ENCODE results near the gene KIAA1755.
A peak's percentile ranks its signal among the peaks of the same experiment; 100 is the strongest.

The KIAA1755 gene, protein sequence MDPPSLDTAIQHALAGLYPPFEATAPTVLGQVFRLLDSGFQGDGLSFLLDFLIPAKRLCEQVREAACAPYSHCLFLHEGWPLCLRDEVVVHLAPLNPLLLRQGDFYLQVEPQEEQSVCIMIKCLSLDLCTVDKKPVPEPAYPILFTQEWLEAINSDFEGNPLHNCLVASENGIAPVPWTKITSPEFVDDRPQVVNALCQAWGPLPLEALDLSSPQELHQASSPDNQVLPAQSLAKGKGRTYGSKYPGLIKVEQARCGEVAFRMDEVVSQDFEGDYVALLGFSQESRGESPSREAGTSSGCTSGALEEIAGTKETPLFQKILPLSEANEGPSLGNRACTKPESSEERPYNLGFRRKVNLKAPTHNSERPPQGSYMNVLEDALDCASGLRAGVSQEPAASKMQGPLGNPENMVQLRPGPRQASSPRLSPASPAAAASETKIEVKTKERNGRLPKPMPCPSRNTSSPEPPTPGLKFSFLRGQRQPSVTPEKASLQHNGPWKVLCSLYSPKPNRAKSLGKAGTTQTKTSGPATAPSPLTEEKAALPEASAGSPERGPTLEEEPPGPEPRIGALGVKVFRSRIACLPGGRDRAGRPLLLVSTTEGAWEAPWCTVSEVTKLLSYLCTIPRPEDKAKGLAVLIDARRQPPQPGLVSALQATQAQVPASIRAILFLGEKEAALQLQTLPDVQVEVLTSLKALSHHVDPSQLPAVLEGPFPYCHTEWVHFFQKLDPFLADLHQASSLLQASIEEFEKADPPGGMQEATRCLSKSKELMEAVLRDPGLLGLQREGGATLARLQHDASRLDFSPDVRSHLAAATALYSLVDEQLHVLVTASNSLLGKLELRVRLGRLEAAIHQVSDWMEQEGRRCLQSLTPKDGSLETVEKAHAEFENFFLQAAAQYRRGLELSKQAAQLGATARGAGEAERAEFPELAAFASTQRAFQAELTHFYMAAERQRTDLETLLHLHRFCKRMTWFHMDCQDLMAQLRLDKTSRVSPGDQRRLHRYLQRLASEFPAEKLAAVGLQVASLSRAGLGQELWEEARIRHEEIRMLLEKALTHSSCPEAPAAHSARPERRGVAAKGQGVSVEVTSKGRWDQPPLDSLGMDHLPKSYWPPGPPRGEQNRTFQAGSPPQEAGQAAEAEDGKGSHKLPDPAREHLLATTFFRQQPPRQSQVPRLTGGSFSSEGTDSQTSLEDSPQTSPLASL

DNA sequence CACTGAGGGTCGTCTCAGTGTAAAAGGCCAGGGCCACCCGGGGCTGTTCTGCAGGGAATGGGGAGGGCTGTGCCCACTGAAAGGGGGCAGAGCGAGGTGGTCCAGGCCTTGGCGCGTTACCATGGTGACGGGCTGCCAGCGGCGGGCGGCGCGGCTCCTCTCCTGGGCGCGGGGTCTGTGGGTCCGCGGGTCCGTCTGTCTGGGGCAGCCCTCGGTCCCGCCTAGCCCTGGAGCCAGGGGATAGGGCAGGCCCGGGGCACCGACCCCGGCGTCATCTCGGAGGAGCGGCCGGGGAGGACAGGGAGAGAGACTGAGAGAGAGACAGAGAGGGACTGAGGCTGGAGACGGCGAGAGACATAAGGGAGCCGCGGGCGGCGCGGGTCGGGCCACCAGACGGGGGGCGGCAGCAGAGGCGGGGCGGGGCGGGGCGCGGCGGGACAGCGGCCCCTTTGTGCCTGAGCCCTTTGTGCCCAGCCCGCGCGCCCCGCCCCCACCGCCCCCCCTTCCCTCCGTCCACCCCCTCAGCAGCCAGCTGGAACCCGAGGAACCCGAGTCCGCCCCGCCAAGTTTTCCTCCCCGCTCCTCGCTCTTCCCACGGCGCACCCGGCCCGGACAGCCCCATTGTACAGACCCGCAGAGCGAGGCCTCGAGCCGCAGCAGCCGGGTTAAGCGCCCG lies at the start of gene KIAA1755:
TSS of gene KIAA1755 (minus strand) at position 358 of the 676 bp plus-strand sequence. CDS start at position 123, 235 bp downstream.
- no peak for DNase-seq (ENCODE audit: low read depth in 2 of 2)

- no peak for DNase-seq (ENCODE audit: low read depth in 2 of 2)
These were observed 47.9 kb upstream of the KIAA1755 start for GRCh38 chr20:38308447-38308846.

DNA sequence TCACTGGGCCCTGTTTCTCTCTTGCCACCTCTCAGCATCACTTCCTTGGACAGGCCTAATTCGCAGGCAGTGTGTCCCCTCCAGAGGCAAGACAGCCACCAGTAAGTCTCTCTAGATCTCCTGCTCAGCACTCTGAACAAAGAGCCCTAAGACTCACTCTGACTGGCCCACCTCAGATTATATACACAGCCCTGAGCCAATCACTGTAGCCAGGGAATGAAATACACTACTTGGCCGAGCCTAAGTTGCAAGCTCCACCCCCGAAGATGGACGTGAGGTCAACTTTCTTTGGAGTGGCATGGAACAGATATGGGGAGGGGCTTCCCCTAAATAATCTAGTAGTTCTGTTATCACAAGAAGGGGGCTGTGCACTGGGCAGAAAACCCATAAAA lies 47.5 kb upstream of the KIAA1755 start:
- DNase-seq (ENCODE audit: low read depth in 2 of 2), result no peak

- no peak for DNase-seq (ENCODE audit: low read depth in 2 of 2)
These were observed 47.0 kb upstream of the KIAA1755 start for GRCh38 chr20:38307371-38308046.

- DNase-seq (ENCODE audit: low read depth in 2 of 2), result no peak
These were observed 45.8 kb upstream of the KIAA1755 start for GRCh38 chr20:38306379-38306778.

- DNase-seq (ENCODE audit: low read depth in 2 of 2), result no peak
These were observed 45.0 kb upstream of the KIAA1755 start for GRCh38 chr20:38305541-38305940.

- DNase-seq (ENCODE audit: low read depth in 2 of 2), result peak in 1 of 2 experiments; percentile 13
These were observed 44.4 kb upstream of the KIAA1755 start for GRCh38 chr20:38304845-38305447.

GRCh38 chr20:38303908-38304379 lies 43.4 kb upstream of the KIAA1755 start, which contains the start of gene BPI:
Gene BPI, plus strand, starts transcription at chr20:38304156. Its CDS starts 68 bp downstream, at chr20:38304224.
- DNase-seq (ENCODE audit: low read depth in 2 of 2), result no peak

DNA sequence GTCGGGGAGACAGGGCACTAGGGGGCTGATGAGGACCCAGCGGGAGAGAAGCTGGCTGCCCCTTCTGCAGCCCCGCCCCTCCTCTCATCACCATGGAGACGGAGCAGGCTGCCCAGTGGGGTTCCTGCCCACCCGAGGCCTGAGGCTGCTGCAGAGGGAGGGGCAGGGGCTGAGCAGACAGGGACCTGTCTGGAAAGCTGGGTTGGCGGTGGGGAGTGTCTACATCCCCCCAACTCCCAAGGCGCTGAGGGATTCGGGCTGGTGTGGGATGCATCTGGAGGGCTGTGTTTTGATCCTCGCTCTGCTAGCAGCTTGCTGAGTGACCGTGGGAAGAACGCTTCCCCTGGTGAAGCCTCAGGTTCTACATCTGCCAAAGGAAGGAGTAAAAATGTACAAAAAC lies 42.3 kb upstream of the KIAA1755 start:
- no peak for DNase-seq (ENCODE audit: low read depth in 2 of 2)

GRCh38 chr20:38301309-38301708 lies 40.8 kb upstream of the KIAA1755 start:
- no peak for DNase-seq (ENCODE audit: low read depth in 2 of 2)

- DNase-seq (ENCODE audit: low read depth in 2 of 2), result no peak
These were observed 39.9 kb upstream of the KIAA1755 start for GRCh38 chr20:38300438-38300837.

DNA sequence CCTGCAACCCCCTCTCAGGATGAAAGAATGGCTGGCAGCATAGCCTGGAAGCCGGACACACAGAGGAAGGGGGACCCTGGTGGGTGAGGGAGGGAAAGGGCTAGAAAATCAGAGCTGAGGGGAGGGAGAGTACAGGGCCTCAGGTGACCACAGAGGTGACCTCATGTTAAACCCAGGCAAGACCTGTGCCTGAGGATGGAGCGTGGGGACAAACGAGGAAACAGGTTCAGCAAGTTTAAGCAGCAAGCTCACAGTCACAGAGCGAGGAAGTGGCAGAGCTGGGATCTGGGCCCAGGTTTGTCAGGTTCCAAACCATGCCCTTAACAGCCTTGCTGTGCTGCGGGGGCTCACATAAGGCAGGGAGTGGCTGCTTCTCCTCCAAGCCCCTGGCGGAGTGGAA lies 39.4 kb upstream of the KIAA1755 start:
- no peak for DNase-seq (ENCODE audit: low read depth in 2 of 2)

GRCh38 chr20:38298768-38299288 lies 38.3 kb upstream of the KIAA1755 start:
- DNase-seq (ENCODE audit: low read depth in 2 of 2), result no peak

DNA sequence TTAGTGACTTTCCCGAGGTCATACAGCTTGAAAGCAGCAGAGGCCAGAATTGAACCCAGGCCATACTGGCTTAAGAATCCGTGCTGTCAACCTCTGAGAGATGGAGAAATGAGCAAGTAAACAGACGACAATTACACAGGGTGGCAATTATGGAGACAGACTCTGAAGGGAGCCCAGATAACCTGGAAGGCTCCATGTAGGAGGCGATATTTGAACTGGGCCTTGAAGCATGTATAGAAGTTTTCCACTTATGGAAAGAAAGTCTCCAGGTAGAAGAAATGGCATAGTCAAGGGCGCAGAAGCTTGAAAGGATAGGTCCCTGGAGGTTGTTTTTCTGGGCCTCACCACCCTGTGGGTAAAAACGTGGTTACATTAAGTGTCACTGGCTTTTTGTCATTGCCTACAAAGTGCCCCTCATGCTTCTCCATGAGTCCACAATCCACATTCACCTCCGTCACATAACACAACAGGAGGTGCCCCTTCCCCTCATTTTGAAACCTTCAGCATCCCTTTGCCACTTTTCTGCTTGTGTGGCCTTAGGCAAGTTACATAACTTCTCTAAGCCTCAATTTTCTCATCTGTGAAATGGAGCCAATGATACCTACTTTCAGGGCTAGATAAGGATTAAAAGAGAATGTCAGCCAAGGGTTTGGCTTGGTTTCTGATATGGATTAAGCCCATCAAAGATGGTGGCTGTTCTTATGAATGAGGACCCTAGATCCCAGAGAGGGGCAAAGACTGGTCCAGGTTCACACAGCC lies 37.6 kb upstream of the KIAA1755 start:
- no peak for DNase-seq (ENCODE audit: low read depth in 2 of 2)

- DNase-seq (ENCODE audit: low read depth in 2 of 2), result no peak
These were observed 35.9 kb upstream of the KIAA1755 start for GRCh38 chr20:38296433-38296832.

- no peak for DNase-seq (ENCODE audit: low read depth in 2 of 2)
These were observed 35.3 kb upstream of the KIAA1755 start for GRCh38 chr20:38295811-38296210.

- no peak for DNase-seq (ENCODE audit: low read depth in 2 of 2)
These were observed 33.6 kb upstream of the KIAA1755 start for GRCh38 chr20:38294076-38294591.

DNA sequence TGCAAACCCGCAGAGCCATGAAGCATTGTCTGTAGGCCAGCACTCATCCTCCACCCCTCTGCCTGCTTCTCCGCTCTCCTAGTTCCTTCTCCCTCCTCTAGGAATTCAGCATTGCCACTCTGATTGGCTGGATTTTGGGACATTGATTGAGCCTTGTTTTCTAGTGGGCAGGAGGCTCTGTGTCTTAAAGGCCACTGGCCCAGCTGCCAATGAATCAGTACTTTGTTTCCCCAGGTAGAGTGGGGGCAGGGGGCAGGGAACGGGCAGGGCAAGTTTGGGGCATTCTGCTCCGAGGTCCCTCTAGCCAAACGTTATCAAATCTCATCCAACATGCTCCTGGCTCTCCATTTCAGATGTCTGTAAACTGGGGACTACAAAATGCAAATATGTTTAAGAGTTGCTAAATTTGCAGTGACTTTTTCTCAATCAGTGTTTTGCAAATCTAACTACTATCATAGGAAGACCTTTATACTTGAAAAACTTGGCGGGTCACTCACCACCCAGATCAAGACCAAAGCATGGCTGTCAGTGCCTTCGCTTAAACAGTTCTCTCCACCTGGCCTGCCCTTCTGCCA lies 33.0 kb upstream of the KIAA1755 start:
- no peak for DNase-seq (ENCODE audit: low read depth in 2 of 2)

- no peak for DNase-seq (ENCODE audit: low read depth in 2 of 2)
These were observed 31.4 kb upstream of the KIAA1755 start for GRCh38 chr20:38291966-38292365.
